ENCODE measurements around the gene AKAP8L. TPM values are rescaled to one million over a fixed set of nuclear protein-coding genes. Genes with fewer than 3 reads are reported as not detected.

Gene AKAP8L
- total RNA-seq, 2 experiments from 2014 or later, result 96.3 to 98.2 TPM

DNA sequence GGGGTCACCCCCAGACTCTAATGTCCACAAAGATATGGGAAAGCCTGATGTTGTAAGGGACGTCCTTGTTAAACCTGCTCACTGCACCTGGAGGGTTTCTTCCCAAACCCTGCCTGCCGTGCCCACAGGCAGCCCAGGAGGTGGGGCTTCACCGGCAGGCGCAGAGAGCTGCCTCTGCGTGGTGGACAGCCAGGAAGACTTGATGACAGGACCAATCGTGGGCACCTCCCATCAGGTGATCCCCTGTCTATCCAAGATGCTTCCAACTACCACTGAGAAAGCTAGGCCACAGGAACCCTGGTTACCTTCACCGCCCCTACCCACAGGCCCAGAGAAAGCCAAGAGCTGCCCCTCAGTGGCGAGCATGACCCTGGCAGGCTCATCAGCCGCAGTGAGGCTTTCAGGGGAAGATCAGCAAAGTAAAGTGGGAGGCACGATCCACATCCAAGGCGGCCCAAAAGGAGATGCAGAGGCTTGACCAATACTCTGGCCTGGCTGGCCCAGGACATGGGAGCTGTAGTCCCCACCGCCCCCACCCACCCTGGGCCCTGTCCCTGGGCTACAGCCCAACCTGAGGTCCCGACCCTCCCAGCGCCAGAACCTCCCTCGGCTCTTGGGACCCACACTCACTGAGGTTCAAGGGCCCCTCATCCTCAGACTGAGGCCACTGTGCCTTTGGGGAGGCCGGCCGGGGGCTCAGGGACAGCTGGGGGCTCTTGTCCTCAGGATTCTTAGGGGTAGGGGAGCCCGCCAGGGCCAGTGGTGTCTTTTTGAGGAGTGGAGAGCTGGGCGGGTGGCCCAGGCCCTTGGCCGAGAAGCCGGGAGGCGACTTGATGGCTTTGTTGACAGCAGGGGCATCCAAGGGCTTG, 10.4 kb upstream of the AKAP8L start:
- no peak for DNase-seq
- no peak overlapping the region for H3K27ac Mint-ChIP-seq
- no peaks in the 10 kb centered on the region for H3K27me3 Mint-ChIP-seq
- ChIA-PET CTCF (interaction anchor here (1.4 to 3.8 kb wide), 2 partner anchors 7 to 10 kb away, joined by 4 to 24 read pairs; partner anchors contain the start of gene AKAP8L), POLR2A (interaction anchor here (4.0 kb wide), 1 partner anchor 10 kb away, joined by 50 read pairs; the partner anchor contains the start of gene AKAP8L)
- H3K36me3 Mint-ChIP-seq (ENCODE audit: low read depth), result peaks cover 43% of the 10 kb centered on the region
- H3K9me3 Mint-ChIP-seq, result no peaks in the 10 kb centered on the region
- no peak overlapping the region for H3K4me3 Mint-ChIP-seq
- H3K4me1 Mint-ChIP-seq, result peaks cover 29% of the 10 kb centered on the region

DNA sequence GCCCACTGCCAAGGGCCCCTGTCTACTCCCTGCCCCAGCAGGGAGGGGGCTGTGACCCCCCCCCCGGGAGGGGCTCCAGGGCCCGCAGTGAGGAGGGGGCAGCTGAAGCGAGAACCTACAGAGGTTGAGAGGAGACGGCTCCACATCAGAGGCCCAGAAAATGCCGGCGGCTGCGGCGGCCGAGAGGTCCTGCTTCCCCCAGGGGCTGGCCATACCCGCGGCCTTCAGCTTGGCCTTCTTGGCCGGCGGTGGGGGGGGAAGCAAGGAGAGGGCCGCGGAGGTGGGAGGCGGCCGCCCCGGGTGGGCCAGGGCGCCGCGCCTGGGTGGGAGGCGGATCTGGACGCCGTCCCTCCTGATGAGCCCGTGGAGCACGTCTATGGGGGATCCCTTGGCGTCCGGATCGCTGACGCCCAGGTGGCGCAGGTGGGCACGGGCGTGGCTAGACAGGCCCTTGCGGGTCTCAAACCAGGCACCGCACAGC, 9.2 kb upstream of the AKAP8L start:
- Mint-ChIP-seq H3K36me3 (ENCODE audit: low read depth) (peaks cover 53% of the 10 kb centered on the region), H3K9me3 (peaks cover 3% of the 10 kb centered on the region), H3K4me1 (peaks cover 22% of the 10 kb centered on the region), H3K27me3 (no peaks in the 10 kb centered on the region), H3K27ac (no peak overlapping the region), H3K4me3 (no peak overlapping the region)
- no peak for DNase-seq
- CTCF ChIA-PET, result interaction anchor here (3.8 kb wide), 1 partner anchor 9 kb away, joined by 24 read pairs; the partner anchor contains the start of gene AKAP8L
- POLR2A ChIA-PET, result interaction anchor here (4.0 kb wide), 1 partner anchor 9 kb away, joined by 50 read pairs; the partner anchor contains the start of gene AKAP8L

DNA sequence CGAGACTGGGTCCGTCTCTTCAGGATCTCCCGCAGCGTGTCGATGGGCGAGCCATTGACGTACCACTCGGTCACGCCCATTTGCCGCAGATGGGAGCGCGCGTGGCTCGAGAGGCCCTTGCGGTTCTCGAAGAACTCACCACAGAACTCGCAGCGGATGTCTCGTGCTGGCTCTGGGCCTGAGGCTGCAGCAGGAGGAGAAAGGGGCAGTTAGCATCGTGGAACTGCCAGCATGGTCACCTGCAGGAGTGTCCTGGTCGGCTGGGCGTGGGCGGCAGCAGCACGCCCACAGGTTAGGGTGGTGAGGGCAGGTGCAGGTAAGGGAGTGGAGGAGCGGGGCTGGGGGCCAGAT, 8.5 kb upstream of the AKAP8L start:
- POLR2A ChIA-PET, result no interaction called here
- no peak for DNase-seq
- H3K27me3 Mint-ChIP-seq, result no peaks in the 10 kb centered on the region
- CTCF ChIA-PET, result no interaction called here
- H3K9me3 Mint-ChIP-seq, result peaks cover 3% of the 10 kb centered on the region
- peaks cover 60% of the 10 kb centered on the region for H3K36me3 Mint-ChIP-seq (ENCODE audit: low read depth)
- peaks cover 20% of the 10 kb centered on the region for H3K4me1 Mint-ChIP-seq
- no peak overlapping the region for H3K4me3 Mint-ChIP-seq
- H3K27ac Mint-ChIP-seq, result no peak overlapping the region

DNA sequence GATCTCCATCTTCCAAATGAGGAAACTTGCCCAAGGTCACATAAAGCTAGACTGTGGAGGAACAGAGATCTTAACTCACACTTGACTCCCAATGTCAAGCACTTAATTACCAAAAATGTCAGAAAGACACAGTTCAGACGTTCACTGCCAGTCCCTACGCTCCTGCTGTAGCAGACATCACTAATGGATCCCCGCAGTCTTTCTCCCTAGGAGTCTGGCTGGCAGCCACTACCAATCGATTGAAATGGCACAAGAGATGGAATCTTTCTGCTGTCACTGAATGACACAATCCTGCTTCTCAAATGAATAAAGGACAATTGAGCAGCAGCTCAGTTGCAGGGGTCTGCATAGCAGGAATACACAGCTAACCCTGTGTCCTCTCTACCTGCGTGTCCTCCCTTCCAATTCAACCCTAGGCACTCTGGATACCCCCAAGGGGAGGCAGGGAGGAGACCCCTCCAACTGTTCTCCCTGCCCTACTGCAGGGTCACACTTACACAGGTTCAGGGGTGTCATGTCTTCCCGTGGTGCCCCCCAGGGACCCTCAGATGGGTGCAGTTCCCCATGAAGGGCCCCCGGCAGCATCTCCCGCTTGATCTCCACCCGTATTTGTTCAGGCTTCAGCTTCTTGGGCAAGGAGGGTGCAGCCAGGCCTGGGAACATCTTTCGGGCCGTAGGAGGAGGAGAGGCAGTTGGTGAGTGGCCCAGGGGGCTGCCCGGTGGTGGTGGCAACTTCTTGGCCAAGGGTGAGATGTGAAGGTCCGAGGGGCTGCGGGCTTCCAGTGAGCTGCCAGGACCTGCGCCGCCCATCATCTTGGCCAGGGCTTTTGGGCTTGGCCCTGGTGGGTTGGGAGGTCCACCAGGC, 7.9 kb upstream of the AKAP8L start:
- no peak overlapping the region for H3K4me3 Mint-ChIP-seq

DNA sequence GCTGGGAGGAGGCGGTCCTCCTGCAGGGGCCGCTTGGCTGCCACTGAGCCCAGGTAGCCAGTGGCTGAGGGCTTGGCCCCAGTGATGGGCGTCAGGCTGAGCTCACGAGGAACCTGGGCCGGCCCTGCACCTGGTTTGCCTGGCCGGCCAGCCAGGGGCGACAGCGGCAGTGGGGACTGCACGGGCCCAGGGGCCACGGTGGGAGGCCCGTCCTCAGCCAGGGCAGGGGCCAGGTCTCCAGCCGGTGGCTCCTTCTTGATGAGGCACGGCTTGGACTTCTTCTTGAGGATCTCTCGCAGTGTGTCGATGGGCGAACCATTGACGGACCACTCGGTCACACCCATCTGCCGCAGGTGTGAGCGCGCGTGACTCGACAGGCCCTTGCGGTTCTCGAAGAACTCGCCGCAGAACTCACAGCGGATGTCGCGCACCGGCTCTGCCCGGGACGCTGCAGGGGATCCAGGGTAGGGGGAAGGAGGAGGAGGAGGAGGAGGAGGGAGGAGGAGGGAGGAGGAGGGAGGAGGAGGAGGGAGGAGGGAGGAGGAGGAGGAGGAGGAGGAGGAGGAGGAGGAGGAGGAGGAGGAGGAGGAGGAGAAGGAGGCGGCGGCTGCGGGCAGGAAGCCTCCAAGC, 6.6 kb upstream of the AKAP8L start:
- peaks cover 7% of the 10 kb centered on the region for H3K4me1 Mint-ChIP-seq
- peaks cover 57% of the 10 kb centered on the region for H3K36me3 Mint-ChIP-seq (ENCODE audit: low read depth)
- H3K27me3 Mint-ChIP-seq, result no peaks in the 10 kb centered on the region
- no peak overlapping the region for H3K27ac Mint-ChIP-seq
- CTCF ChIA-PET, result interaction anchor here (0.9 kb wide), 1 partner anchor 130 kb away, joined by 3 read pairs; no protein-coding TSS in a partner anchor
- no peak for DNase-seq
- peaks cover 3% of the 10 kb centered on the region for H3K9me3 Mint-ChIP-seq
- no peak overlapping the region for H3K4me3 Mint-ChIP-seq
- POLR2A ChIA-PET, result no interaction called here

More for the DNA sequence above, 7.9 kb upstream of the AKAP8L start:
- Mint-ChIP-seq H3K27ac (no peak overlapping the region), H3K9me3 (peaks cover 3% of the 10 kb centered on the region), H3K36me3 (ENCODE audit: low read depth) (peaks cover 62% of the 10 kb centered on the region), H3K27me3 (no peaks in the 10 kb centered on the region), H3K4me1 (peaks cover 18% of the 10 kb centered on the region)
- no peak for DNase-seq
- POLR2A ChIA-PET, result no interaction called here
- CTCF ChIA-PET, result interaction anchor here (0.9 kb wide), 1 partner anchor 129 kb away, joined by 3 read pairs; no protein-coding TSS in a partner anchor

DNA sequence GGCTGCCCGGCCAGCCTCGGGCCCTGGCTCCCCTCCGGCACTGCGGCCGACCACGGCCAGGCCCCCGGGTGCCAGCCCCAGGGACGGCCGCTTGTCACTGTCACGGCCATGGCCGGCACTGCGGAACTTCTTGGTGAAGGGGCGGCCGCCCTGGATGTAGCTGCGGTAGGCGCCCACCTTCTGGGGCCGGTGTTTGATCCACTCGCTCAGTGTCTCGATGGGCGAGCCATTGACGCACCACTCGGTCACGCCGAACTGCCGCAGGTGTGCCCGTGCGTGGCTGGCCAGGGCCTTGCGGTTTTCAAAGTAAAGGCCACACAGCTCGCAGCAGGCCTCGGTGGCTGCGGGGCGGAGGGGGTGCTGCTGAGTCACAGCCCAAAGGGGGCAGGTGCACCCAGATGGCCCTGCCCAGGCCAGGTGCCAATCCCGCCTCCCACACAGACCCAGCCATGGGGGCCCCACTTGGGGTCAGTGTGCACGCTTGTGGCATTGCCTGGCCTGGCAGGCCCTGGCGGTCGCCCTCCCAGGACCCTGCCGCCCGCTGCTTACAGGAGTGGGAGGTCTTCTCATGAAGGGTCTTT, 6.0 kb upstream of the AKAP8L start:
- Mint-ChIP-seq H3K4me3 (no peak overlapping the region), H3K36me3 (ENCODE audit: low read depth) (peaks cover 55% of the 10 kb centered on the region), H3K9me3 (peaks cover 3% of the 10 kb centered on the region), H3K27ac (no peak overlapping the region), H3K27me3 (no peaks in the 10 kb centered on the region), H3K4me1 (peaks cover 11% of the 10 kb centered on the region)
- CTCF ChIA-PET, result no interaction called here
- DNase-seq, result no peak
- POLR2A ChIA-PET, result no interaction called here

DNA sequence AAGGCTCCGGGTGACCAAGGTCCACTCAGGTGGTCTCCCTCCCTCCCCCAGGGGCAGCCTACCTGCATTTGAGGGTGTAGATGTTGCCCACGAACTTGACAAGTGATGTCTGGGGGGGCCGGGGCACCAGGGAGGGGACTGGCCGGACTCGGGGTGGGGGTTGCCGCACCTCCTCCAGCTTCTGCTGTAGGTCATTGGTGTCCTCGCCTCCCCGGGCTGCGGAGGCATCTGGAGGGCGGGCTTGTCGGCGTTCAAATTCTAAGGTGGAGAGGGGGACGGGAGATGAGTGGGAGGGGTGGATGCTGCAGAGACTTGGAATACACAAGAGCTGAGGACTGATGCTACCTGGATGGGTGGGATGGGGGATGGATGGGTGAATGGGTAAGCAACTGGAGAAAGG, 5.3 kb upstream of the AKAP8L start:
- ChIA-PET CTCF (no interaction called here), POLR2A (no interaction called here)
- Mint-ChIP-seq H3K27ac (no peak overlapping the region), H3K4me3 (no peak overlapping the region), H3K4me1 (peaks cover 18% of the 10 kb centered on the region), H3K36me3 (ENCODE audit: low read depth) (peaks cover 55% of the 10 kb centered on the region), H3K27me3 (no peaks in the 10 kb centered on the region), H3K9me3 (peaks cover 3% of the 10 kb centered on the region)
- DNase-seq, result no peak

DNA sequence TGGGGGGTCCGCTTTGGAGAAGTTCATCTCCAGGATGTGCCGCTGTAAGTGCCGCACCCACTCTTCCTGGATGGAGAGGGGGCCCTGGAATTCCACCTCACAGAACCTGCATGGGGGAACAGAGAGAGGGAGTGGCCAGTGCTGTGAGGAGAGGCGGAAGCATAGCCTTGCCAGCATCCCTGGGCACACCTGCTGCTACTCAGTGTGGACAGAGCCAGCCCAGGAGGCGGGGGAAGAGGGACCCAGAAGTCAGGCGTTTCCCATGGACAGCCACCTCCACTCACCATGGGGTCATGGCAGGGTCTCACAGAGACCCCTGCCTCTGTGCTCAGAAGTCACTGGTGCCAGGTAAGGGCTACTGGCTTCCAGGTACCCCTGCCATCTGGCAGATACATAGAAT, 4.3 kb upstream of the AKAP8L start:
- H3K9me3 Mint-ChIP-seq, result peaks cover 3% of the 10 kb centered on the region
- H3K36me3 Mint-ChIP-seq (ENCODE audit: low read depth), result peaks cover 51% of the 10 kb centered on the region
- no peak overlapping the region for H3K27ac Mint-ChIP-seq
- no peaks in the 10 kb centered on the region for H3K27me3 Mint-ChIP-seq
- DNase-seq, result no peak
- H3K4me1 Mint-ChIP-seq, result peaks cover 19% of the 10 kb centered on the region
- H3K4me3 Mint-ChIP-seq, result no peak overlapping the region
- POLR2A ChIA-PET, result no interaction called here
- CTCF ChIA-PET, result interaction anchor here (0.7 kb wide), 1 partner anchor 36 kb away, joined by 6 read pairs; no protein-coding TSS in a partner anchor

DNA sequence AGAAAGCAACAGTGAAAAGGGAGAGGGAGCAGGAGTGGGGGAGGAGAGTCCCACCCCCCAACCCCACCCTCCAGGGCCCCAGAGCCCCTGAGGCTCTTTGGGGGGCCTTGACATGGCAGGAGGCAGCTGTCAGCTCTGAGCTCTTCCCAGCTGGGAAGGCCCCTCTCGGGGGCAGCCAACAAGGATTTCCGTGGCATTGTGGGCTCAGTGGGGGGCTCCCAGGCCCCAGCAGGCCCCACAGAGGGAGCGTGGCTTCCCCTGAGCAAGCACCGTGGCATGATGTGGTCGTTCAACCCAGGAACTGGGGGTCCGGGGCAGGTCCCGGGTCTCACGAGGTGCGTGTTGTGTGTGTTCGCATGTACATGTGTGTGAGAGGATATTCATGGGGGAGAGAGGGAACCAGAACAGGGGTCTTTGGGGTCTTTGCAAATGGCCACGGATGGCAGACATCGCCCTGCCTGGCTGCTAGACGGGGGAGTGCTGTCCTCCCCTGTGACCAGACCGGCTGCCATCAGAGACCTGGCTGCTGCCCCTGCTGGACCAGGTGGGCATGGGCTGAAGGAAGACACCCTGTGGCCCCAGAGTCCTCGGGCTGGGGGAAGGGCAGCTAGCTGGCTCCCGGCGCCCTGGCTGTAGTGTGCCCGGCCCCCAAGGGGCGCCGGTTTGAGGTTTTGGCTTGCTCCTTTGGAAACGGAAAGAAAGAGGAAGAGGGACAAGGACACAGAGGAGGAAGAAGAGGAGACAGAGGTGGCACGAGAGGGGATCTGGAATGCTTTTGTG, 3.7 kb upstream of the AKAP8L start:
- no peak overlapping the region for H3K4me3 Mint-ChIP-seq
- no peak overlapping the region for H3K27ac Mint-ChIP-seq
- H3K4me1 Mint-ChIP-seq, result peaks cover 26% of the 10 kb centered on the region
- H3K36me3 Mint-ChIP-seq (ENCODE audit: low read depth), result peaks cover 48% of the 10 kb centered on the region
- H3K9me3 Mint-ChIP-seq, result peaks cover 3% of the 10 kb centered on the region
- ChIA-PET POLR2A (interaction anchor here (1.5 to 6.9 kb wide), 5 partner anchors 11 to 130 kb away, joined by 3 to 108 read pairs (median 67); partner anchors contain the start of gene AKAP8), CTCF (interaction anchor here (1.4 to 7.0 kb wide), 2 partner anchors 8 to 130 kb away, joined by 4 to 242 read pairs; no protein-coding TSS in a partner anchor)
- no peak for DNase-seq
- H3K27me3 Mint-ChIP-seq, result no peaks in the 10 kb centered on the region

DNA sequence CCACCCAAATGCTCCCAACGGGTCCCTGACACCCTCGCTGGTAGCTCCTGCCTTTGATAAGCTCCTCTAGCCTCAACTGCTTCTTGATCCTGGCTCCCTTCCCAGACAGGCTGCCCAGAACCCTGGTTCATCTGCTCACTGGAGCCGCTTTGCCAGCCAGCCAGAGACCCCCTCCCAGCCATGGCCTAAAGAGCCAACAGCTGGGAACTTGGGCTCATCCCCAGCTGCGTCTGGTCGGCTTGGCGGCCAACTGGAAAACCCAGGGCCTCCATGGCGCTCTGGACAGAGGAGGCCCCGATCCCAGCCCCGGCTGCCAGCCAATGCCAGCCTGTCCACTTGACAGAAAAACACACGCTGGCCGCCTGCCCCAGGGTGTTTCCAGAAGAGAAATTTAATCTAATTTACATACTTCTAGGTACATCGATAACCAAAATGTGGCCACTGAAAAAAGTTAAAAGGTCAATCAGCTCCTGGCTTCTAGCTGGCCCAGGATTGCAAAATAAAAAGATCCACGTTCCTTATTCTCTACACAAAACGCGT, 3.0 kb upstream of the AKAP8L start:
- no peak for DNase-seq
- no peak overlapping the region for H3K27ac Mint-ChIP-seq
- H3K4me3 Mint-ChIP-seq, result no peak overlapping the region
- peaks cover 45% of the 10 kb centered on the region for H3K36me3 Mint-ChIP-seq (ENCODE audit: low read depth)
- ChIA-PET CTCF (interaction anchor here (0.9 to 7.0 kb wide), 4 partner anchors 8 to 131 kb away, joined by 3 to 242 read pairs (median 26); partner anchors contain the start of gene AKAP8), POLR2A (interaction anchor here (1.5 to 6.9 kb wide), 6 partner anchors 8 to 131 kb away, joined by 3 to 108 read pairs (median 58); partner anchors contain the start of gene AKAP8)
- H3K27me3 Mint-ChIP-seq, result no peaks in the 10 kb centered on the region
- H3K9me3 Mint-ChIP-seq, result peaks cover 3% of the 10 kb centered on the region
- peaks cover 33% of the 10 kb centered on the region for H3K4me1 Mint-ChIP-seq

DNA sequence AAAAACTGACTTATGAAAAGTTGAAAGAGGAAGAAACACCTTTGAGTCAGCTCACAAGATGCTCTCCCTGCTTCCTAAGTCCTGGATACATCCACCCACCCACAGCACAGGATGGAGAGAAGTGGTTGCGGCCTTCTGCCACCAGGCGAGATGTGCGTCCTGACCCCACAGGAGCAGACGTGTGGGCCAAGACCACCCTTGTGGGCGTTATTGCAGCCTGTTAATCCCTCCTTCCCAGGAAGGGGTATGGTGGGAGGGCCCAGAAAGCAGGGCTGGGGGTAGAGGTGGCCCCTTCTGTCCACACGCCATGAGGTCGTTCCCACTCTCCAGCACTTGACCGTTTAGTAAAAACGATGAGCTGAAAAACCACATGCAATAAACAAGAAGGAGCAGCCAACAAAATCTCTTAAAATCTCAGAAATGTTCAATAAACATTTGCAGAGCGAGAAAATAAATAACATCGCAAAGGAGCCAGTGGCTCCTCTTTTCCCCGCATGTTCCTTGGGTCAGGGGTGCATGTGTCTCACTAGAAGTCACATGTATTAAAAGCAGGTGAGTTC, 2.4 kb upstream of the AKAP8L start:
- peaks cover 35% of the 10 kb centered on the region for H3K4me1 Mint-ChIP-seq
- POLR2A ChIA-PET, result interaction anchor here (1.5 to 6.9 kb wide), 8 partner anchors 9 to 131 kb away, joined by 3 to 108 read pairs (median 34); partner anchors contain the start of genes AKAP8 and WIZ
- H3K4me3 Mint-ChIP-seq, result no peak overlapping the region
- peaks cover 3% of the 10 kb centered on the region for H3K9me3 Mint-ChIP-seq
- peaks cover 45% of the 10 kb centered on the region for H3K36me3 Mint-ChIP-seq (ENCODE audit: low read depth)
- no peak overlapping the region for H3K27ac Mint-ChIP-seq
- CTCF ChIA-PET, result interaction anchor here (0.7 to 7.0 kb wide), 6 partner anchors 9 to 132 kb away, joined by 3 to 242 read pairs (median 10); partner anchors contain the start of gene AKAP8
- no peak for DNase-seq
- no peaks in the 10 kb centered on the region for H3K27me3 Mint-ChIP-seq
